GM18951 (cell line): Measurements from ENCODE around the gene CADM2.

ENCODE experiments used
- POLR2A ChIP-seq: IDR thresholded peaks from 4 replicates; pipeline ENCODE4 v1.6.1; 2011; ENCODE audit warnings: mild to moderate bottlenecking; ENCODE audit not compliant: insufficient read length, insufficient read depth; ENCODE audit errors: extremely low read depth
- in situ Hi-C: fragments of 300-500 bp; cut with MboI; formaldehyde crosslinking; loops from one replicate; pipeline ENCODE4 v1.12.0; 2022; ENCODE audit warnings: low sequenced_read_pairs, mixed read lengths, inconsistent platforms; ENCODE audit not compliant: unreplicated experiment

CADM2 gene

GRCh38 chr3:85760342-85760741 is 801.6 kb downstream of the CADM2 start:
- in situ Hi-C loops: no loop called here
- TF ChIP-seq POLR2A: no peak

DNA sequence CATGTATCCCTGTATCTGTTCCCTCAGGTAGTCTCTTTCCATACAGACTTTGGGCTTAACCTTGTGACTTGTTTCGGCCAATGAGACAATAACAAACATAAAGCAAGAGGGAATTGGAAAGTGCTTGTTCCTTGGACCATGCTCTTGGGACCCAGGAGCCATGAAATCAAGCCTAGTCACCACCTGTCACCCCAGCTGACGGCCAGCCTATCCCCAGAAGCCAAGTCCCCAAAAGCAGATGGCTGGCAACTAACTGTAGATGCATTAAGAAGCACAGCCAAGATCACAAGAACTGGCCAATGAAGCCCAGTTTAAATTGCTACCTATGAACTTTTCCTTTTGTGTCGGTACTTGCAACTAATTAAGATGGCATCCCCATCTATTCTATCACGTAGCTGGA is 822.0 kb downstream of the CADM2 start:
- TF ChIP-seq POLR2A: no peak
- in situ Hi-C loops: no loop called here

DNA sequence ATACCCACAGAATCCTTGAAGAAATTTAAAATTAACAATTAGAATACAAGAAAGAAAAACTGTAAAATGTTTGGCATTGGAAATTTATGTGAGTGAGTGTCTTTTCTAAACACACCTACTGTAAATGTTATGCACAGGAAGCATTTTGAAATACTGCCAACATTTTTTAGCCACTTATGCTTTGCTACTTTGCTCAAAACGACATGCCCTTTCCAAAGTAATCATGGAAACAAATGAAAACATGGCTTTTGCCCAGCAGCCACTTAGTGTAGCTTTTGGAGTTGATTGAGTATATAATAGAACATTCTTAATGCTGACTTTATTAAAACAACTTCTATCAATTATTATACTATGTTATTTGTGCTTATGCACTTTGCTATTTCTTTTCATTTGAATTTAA is 823.0 kb downstream of the CADM2 start:
- no peak for TF ChIP-seq POLR2A
- in situ Hi-C loops: no loop called here

DNA sequence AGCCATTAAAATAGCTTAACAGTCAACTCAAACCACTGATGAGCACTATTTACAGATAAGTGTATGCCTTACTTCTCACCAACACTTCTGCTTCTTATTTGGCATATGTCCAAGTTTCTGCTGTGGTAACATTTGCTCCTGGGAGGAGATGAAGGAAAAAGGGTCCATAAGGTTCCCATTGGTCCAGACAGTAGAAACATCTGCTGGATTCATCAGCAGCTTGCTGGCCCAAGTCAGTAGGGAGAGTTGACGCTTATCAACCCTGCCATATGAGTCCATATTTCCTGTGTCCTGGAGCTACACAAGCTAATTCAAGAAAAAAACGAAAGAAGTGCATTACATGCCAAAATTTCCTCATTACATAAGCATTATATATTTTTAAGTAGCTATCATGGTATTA is 824.5 kb downstream of the CADM2 start:
- no peak for TF ChIP-seq POLR2A
- in situ Hi-C loops: no loop called here

- TF ChIP-seq POLR2A: no peak
- in situ Hi-C loops: no loop called here
Observed at GRCh38 chr3:85785766-85786165, 827.0 kb downstream of the CADM2 start.

DNA sequence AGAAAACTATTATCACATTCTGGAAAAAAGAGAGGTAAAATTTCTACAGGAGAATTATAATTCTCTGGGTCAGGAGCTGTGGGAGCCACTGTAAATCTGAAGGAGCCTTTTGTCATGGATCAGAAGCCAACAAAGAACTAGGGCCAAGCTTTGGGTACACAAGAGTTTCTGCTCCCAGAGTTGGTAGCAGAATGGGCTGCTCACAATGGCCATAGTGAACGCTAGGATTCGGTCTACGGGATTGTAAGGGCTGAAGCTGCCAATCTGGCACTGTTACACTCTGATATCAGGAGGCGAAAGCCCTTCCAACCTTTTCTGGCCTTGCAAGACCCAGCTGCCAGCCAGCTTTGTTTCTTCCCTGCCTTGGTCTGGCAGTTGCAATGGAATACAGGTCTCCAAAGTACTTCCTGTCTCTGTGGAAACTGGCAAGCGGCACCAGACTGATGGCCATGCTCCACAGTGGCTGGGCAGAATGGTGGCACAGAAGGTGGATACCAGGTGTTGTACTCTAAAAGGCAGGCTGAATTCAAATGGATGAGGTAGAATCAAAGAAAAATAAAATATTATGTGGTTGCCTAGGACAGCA is 831.7 kb downstream of the CADM2 start:
- no peak for TF ChIP-seq POLR2A
- in situ Hi-C loops: no loop called here

DNA sequence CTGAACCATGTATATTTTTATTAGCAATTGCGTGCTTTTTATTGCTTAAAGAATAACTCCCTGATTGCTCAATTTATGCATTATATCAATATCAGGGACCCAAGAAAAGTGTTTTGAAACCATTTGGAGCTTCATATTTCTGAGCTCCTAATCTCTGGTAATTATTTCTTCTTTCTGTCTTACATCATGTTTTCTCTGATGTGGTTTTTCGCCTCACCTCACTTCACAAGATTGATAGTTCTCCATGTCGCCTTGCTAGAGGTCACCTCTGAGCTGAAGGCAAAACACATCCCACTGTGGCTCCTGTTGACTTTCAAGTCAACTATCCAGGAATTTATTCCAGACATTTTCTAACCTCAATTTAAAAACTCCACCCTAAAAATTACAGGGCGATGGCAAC is 837.4 kb downstream of the CADM2 start:
- in situ Hi-C loops: no loop called here
- no peak for TF ChIP-seq POLR2A

DNA sequence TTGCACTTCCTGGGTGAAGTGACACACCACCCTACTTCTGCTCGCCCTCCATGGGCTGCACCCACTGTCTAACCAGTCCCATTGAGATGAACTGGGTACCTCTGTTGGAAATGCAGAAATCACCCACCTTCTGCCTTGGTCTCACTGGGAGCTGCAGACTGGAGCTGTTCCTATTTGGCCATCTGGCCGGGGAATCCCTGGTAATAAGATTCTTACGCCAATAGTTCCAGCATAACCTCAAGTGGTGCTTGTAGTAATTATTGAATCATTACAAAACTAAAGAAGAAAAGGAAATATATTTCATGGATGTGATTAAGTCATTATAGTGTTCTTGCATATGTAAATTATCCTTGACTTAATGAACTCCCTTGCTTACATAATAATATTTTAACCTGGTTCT is 841.9 kb downstream of the CADM2 start:
- no peak for TF ChIP-seq POLR2A
- in situ Hi-C loops: no loop called here

- in situ Hi-C loops: no loop called here
- TF ChIP-seq POLR2A: no peak
Observed at GRCh38 chr3:85801955-85802354, 843.2 kb downstream of the CADM2 start.

- TF ChIP-seq POLR2A: no peak
- in situ Hi-C loops: no loop called here
Observed at GRCh38 chr3:85808755-85809154, 850.0 kb downstream of the CADM2 start.

GRCh38 chr3:85821130-85821756 is 862.5 kb downstream of the CADM2 start:
- TF ChIP-seq POLR2A: no peak
- in situ Hi-C loops: no loop called here

DNA sequence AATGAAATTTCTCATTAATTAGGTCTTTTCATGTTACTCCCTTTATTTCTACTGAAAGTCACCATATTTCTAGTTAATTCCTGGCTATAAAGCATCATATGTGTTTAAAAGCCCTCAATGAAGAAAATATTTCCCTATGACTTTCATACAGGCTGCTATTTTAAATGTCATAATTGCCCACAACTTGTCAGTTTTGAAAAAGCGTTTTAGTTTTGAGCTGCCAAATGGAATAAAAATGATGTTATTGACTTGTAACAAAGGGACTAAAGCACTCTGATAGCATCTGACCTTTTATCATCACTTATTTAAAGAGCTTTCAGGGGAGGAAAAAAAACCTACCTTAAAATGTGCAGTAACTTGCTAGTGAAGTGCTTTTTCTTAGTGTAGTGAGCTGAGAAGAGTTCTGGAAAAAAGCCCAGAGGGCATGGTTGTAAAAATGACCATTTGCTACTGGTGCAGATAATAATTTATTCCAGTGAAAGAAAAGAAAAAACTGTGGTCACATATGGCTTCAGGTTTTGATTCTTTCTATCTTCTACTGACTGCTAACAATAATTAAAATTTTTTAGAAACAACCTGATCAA is 877.2 kb downstream of the CADM2 start:
- no peak for TF ChIP-seq POLR2A

DNA sequence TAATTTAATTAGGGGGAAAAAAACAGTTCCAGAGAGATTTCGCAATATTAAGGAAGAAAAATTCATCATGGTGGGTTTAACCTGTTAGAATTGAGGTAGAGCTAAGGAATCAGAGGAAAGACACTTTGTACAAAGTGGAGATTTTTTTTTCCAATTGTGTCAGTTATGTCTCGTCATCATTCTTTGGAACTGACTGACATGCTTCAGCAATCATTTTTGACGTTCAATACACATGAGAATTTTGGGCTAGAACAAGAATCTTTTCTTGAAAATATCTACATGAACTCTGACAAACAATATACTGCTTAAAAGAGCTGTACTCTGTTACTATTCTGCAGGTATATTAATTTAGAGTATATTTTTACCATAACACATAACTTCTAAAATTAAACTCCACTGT is 878.6 kb downstream of the CADM2 start:
- no peak for TF ChIP-seq POLR2A
- in situ Hi-C loops: no loop called here

More for the DNA sequence above, 877.2 kb downstream of the CADM2 start:
- in situ Hi-C loops: no loop called here

- in situ Hi-C loops: no loop called here
- TF ChIP-seq POLR2A: no peak
Observed at GRCh38 chr3:85838921-85839320, 880.1 kb downstream of the CADM2 start.
